ENCODE measurements around the gene MT1G.

DNA sequence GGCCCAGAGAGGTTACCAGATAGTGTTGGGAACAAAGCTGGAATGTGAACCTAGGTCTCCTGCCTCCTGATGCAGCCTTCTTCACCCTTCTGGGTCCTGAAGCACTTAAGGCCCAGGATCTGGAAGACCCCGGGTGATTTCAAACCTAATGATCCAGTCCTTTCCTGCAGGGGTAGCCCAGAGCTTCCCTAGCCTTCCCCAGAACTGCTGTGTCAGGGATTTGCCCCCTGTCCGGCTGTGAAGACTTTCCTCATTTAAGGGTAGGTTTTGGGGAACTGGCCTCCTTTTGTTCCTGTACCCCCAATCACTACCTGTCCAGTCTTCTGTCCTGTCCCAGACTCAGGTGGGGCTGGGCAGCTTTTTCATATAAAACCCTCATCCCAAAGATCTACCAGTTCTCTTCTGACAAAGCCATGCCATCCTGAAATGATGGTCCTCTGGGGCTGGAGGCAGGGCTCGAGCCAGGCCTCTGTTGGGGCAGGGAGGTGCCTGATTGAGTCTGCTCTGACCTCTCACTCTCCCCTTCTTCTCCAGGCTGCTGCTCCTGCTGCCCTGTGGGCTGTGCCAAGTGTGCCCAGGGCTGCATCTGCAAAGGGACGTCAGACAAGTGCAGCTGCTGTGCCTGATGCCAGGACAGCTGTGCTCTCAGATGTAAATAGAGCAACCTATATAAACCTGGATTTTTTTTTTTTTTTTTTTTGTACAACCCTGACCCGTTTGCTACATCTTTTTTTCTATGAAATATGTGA lies 15.7 kb upstream of the MT1G start:
- no peak for TF ChIP-seq CTCF (IDR thresholded peaks at IDR 0.05)
- TF ChIP-seq POLR2A (IDR thresholded peaks at IDR 0.05): no peak

Measured in testis (tissue), 2 donors.